MV-4-11 (cell line): ENCODE results near the gene RAPGEF2.
A peak's percentile ranks its signal among the peaks of the same experiment; 100 is the strongest.

Experiments
- DNase-seq: peaks from one replicate; lab custom pipeline; 2025; lab: John Stamatoyannopoulos, UW

The RAPGEF2 gene

DNA sequence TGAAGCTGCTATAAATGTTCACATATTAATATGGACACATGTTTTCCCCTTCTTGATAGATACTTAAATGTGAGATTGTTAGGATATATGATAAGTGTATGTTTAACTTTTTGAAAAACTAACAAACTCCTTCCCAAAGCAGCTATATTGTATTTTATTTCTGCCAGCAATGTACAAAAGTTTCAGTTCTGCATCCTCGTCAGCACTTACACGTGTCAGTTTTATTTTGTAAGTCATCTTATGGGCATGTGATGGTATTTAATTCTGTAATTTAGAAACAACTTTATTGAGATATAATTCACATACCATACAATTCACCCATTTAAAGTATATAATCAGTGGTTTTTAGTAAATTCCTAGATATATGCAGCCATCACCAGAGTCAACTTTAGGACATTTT lies 31.6 kb downstream of the RAPGEF2 start:
- DNase-seq, result peak; percentile 2

- DNase-seq, result no peak
These were observed 34.3 kb downstream of the RAPGEF2 start for GRCh38 chr4:159137176-159137575.

DNA sequence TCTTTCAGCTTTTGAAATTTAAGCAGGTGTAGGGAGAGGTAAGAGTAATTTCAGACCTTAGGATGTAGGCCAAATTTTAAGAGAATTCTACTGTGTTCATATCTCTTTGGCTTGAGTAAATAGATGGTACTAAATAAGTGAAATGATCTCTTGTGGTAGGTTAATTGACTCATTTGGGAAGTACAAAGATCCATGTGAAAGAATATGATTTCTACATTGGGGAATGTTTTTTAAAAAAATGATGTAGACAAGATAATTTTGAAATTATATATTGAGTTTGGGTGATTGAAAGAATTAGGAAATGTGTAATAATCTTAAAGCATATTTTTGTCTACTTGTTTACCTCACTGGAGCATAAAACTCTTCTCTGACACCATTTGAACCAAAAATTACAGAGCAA lies 35.6 kb downstream of the RAPGEF2 start:
- no peak for DNase-seq

DNA sequence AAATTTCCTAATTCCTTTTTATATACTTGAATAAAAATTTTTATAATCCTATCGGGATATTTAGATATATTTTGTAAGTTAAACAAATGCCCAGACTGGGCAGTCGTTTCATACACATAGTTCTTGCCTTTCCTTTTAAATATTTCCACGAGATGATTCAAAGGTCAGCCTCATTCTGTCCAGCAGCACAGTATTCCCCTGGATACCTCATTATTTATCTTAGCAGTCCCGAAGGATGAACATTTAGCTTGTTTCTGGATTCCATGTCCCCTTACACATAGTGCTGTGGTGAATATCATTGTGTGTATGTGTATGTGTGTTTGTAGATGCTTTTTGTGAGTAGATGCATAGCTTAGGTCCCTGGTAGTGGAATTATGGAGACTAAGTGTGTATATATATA lies 38.3 kb downstream of the RAPGEF2 start:
- no peak for DNase-seq

DNA sequence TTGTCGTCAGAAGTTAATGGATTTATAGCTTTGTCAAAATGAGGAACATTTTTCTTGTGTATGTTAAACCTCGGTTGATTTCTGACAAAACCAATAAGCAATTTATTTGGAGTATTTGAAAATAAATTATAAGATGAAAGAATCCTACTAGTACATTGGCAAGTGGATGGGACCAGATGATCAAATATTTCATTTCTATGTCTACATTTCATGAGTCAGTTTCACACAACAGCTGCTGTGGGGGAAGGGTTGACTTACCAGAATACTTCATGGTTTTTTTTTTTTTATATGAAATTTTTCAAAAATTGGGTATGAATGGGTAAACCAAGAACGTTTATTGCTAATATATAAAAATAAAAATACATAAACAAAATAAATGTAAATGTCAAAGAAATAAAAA lies 39.4 kb downstream of the RAPGEF2 start:
- no peak for DNase-seq

GRCh38 chr4:159142681-159143384 lies 40.0 kb downstream of the RAPGEF2 start:
- DNase-seq, result no peak

DNA sequence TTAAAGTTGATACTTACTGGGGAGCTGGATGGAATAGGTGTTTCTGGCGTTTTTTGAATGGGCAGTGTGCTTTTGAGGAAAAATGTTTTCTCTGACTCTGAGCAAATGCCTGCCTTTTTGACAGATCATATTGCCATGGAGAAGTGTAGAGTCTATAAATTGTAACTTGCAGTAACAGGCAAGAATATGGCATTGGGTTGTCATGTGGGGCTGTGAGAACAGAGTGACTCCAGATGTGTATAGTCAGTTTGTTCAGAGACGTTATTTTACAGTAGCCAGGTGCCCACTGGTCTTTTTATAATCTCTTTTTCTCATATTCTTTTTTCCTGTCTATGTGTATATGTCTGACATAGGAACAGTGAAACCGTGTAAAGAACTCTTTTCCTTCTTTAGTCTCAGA lies 40.8 kb downstream of the RAPGEF2 start:
- DNase-seq, result no peak

DNA sequence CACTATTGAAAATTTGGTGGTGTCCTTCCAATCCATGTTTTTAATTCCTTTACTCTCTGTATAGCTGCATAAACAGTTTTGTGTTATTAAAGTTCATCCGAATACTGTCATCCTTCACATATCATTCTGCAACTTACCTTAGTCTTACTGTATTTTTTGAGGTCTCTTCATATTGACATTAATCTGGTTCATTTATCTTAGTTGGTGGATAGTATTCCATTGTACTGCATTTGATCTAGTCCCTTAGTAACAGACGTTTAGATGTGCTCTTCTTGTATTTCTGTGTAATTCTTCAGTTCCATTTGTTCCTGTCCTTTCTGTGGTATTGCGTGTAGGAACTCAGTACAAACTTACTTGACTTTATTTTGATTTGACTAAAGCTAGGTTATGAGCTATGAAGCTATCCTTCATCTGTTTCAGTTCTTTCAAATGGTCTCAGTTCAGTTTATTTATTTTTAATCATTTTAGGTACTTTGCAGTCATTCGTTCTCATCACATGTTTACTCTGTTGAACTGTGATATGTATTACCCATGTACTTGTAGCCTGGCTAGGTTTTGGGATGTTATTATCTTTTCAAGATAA lies 41.3 kb downstream of the RAPGEF2 start:
- no peak for DNase-seq

- no peak for DNase-seq
These were observed 42.6 kb downstream of the RAPGEF2 start for GRCh38 chr4:159145318-159145991.

DNA sequence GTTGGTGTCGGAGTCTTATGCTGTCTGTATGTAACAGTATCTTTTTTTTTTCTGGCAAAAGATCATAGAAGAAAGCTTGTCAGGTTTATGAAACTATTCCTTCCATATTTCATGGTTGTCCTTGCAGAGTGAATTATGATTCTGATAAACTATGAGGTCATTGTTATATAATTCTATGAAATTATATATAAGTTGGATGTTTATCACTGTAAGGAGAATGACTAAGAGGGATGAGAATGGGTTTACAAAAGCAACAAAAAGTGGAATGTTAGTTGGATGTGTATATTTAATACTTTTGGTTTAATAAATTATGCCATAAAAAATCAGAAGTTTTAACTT lies 43.1 kb downstream of the RAPGEF2 start:
- no peak for DNase-seq

DNA sequence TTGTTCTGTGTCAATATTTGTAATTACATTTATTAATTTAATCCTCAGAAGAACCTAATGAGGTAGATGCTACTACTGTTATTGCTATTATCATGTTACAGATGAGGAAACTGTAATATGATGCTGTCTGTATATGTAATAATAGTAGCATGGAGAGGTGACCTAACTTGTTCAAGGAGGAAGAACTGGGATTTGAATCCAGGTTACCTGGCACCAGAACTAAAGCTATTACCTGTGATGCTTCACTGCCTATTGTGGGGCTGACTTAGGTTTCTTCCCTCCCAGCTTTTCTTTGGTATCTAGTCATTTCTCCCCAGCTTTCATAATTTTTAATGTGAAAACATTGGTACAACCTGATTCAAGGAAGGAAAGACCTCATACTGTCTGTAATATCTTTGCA lies 43.6 kb downstream of the RAPGEF2 start:
- DNase-seq, result no peak

DNA sequence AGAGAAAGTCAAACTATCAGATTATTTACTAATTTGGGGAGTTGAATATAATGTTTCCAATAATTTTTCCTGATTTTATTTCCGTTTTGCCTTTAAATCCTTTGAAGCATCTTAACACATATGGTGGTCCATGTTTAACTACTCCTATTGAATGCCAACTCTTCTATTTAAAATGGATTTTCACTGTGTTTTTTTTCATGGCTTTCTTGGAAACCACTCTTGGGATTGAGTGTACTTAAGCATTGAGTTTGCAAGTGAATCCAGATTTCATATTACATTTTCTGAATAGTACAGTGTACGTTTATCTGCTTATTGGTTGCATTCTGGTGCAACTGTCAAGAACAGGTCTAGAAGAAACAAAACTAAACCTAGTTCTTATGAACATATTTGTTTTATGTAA lies 45.6 kb downstream of the RAPGEF2 start:
- DNase-seq, result no peak

- no peak for DNase-seq
These were observed 46.8 kb downstream of the RAPGEF2 start for GRCh38 chr4:159149666-159150065.

DNA sequence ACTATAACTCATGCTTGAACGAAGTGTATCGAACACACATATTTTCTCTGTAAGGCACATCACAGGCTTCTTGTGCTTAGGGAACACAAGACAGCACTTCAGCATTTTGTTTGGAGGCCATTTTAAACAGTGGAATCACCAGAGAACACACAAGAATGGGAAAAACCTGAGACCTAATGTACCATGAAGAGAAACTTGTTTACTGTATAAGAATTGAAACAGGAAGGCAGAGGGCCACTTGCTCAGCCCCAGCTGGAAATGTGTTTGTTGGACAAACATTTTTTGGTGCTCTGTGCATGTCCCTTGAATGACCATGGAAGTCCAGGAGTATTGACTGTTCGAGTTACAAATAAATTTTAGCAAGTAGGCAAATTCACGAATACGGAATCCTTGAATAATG lies 47.5 kb downstream of the RAPGEF2 start:
- DNase-seq, result no peak

DNA sequence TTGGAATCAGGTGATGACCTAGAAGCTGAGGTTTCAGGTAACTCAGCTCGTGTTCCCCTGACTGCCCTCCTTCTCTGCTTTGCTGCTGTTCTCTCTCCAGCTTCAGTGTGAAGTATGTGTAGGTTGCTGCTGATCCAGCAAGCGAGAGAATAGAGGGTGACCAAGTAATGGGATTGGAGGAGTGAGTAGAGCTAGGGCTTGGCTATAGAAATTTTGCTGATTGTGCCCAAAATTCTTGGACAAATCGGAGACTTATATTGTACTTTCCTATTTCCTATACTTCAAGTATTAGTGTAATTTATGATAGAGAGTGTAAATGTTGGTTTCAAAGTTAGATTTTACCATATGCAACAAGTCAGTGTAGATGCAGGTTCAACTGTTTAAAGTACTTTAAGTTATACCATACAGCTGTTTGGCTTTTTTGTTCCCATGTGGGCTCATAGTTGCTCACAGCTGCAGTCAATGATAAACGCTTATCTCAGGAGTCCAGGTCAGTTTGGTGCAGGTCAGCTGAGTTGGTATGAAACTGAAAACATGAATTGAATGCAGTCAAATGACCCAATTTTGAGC lies 48.0 kb downstream of the RAPGEF2 start:
- DNase-seq, result no peak

DNA sequence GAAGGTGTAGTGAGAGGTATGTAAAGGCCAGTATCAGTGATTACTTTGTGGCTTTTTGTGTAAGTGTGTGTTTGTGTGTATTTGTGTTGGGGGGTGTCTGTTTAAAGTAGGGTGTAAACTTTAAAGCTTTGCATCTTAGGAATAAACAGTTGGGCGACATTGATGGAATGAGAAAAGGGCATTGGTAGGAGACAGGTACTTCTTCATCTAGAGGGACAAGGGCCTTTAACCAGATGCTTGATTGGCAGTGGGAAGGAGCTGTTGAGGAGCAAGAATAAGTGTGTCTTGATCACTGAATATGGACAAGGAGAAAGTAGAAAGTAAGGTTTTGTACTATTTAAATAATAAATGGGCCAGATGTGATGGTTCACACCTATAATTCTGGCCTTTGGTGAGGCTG lies 48.8 kb downstream of the RAPGEF2 start:
- DNase-seq, result no peak

DNA sequence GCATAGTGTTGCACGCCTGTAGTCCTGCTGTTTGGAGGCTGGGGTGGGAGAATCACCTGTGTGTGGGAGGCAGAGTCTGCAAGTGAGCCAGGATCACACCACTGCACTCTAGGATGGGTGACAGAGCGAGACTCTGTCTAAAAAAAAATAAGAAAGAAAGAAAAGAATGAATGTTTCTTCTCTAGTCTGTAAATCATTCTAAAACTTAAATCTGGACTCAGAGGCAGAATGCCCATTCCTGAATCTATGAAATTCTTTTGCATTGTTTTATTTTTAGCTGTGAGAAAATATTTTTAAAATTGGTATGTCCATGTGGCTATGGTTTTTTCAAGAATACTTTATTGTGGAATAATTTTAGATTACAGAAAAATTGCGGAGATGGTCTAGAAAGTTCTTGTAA lies 49.3 kb downstream of the RAPGEF2 start:
- no peak for DNase-seq

DNA sequence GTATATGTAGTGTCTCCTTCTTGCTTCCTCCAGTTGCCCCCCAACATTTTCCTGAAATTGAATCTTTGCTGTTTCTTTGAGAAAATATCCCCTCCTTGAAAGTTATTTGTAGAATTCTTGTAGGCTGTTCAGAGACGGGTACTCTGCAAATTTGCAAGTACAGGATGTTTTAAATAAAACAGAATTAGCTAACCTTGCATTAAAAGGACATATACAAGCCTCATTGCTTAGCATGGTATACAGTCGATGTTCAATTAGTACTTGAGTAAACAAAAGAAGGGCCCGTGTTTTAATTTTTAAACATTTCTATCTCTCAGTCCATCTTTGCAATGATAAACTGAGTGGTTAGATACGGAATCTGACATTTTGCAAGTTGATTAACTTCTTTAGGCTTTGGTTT lies 50.8 kb downstream of the RAPGEF2 start:
- DNase-seq, result no peak

- DNase-seq, result no peak
These were observed 52.2 kb downstream of the RAPGEF2 start for GRCh38 chr4:159155119-159155518.

GRCh38 chr4:159158083-159158617 lies 55.3 kb downstream of the RAPGEF2 start:
- DNase-seq, result no peak

GRCh38 chr4:159158985-159159384 lies 56.1 kb downstream of the RAPGEF2 start:
- DNase-seq, result no peak

- DNase-seq, result no peak
These were observed 56.7 kb downstream of the RAPGEF2 start for GRCh38 chr4:159159611-159160010.

GRCh38 chr4:159160242-159160641 lies 57.4 kb downstream of the RAPGEF2 start:
- DNase-seq, result no peak
